Memory B cell (primary cell): Measurements from ENCODE around the gene DNASE2.

Source experiments
- ATAC-seq: fragments of 150-1000 bp; cut with Tn5 transposase; 2 replicates; pipeline ENCODE4 v1.10.0; 2021; ENCODE audit warnings: low read depth, mild to moderate bottlenecking, moderate library complexity
- DNase-seq, 2 donors: peaks; one replicate each; pipeline ENCODE4 v3.0.0; 2022; ENCODE audit warnings: low spot score in 2 of 2
- H3K27ac Mint-ChIP-seq: one replicate; pipeline ENCODE4 v1.8.0; 2022; ENCODE audit warnings: mild to moderate bottlenecking, moderate library complexity, mixed read lengths
- H3K27me3 Mint-ChIP-seq: one replicate; pipeline ENCODE4 v1.8.0; 2022; ENCODE audit warnings: mixed read lengths
- H3K36me3 Mint-ChIP-seq: one replicate; pipeline ENCODE4 v1.8.0; 2022; ENCODE audit warnings: mild to moderate bottlenecking, mixed read lengths
- H3K4me1 Mint-ChIP-seq: one replicate; pipeline ENCODE4 v1.8.0; 2022; ENCODE audit warnings: mixed read lengths
- H3K4me3 Mint-ChIP-seq: one replicate; pipeline ENCODE4 v1.8.0; 2022; ENCODE audit warnings: mild to moderate bottlenecking, moderate library complexity, mixed read lengths
- H3K9me3 Mint-ChIP-seq: one replicate; pipeline ENCODE4 v1.8.0; 2022; ENCODE audit warnings: mixed read lengths

The DNASE2 gene

DNA sequence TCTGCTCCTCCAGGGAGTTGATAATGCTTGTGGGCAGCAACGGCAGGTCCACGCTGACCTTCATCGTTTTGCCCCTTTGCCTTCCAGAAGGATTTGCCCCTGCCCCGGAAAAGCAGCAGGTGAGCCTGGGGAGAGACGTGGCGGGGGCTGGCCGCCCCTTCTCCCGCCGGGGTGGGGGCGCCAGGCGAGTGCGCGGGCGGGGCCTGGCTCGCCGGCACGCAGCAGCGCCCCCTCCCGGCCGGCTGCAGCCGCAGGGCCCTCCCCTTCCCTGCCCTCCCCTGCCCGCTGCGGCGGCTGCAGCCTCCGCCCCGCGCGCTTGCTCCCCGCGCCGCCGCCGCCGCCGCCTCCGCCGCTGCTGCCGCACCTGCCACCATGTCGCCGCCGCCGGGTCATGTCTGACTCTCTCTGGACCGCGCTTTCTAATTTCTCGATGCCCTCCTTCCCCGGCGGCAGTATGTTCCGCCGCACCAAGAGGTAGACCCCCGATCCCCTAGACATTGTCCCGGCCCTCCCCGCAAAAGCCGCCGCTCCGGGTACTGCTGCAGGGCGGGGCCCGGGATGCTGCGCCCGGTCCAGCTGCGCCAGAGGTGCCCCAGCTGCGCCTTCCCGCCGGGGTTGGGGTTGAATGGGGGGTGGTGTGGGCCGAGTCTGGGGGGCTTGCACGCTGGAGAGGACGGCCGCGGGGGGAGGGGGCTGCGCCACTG is 42.9 kb downstream of the DNASE2 start, which contains the start of gene MAST1:
Gene MAST1, plus strand, starts transcription at position 334 of the 704 bp plus-strand sequence. Its CDS starts 58 bp downstream, at position 392.
- peak in 1 of 2 donors; percentile 61 for DNase-seq
- ATAC-seq: peak; percentile 70
- H3K4me1 Mint-ChIP-seq: peaks cover 22% of the 10 kb centered on the region
- H3K27ac Mint-ChIP-seq: peak within 1 kb of the TSS; percentile 53
- peaks cover 45% of the 10 kb centered on the region for H3K27me3 Mint-ChIP-seq
- H3K4me3 Mint-ChIP-seq: peak within 1 kb of the TSS; percentile 61
- H3K36me3 Mint-ChIP-seq: peaks cover 3% of the 10 kb centered on the region
- H3K9me3 Mint-ChIP-seq: no peaks in the 10 kb centered on the region

DNA sequence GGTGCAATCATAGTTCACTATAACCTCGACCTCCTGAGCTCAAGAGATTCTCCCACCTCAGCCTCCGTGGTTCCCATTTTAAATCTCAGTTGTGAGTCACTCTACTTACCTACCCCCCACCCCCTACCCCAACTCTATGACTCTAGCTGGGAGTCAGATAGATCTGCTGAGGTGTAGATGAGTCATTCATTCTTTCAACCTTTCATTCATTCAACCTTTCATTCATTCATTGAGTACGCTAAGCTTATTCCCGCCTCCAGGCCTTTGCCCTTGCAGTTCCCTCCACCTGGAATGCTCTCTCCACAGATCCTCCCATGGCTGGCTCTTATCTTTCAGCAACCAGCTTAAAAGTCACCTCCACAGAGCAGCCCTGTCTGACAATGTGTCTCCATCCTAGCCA is 44.0 kb downstream of the DNASE2 start:
- DNase-seq (no peak), ATAC-seq (no peak)
- peaks cover 3% of the 10 kb centered on the region for H3K36me3 Mint-ChIP-seq
- no peak overlapping the region for H3K27ac Mint-ChIP-seq
- H3K27me3 Mint-ChIP-seq: peaks cover 45% of the 10 kb centered on the region
- H3K9me3 Mint-ChIP-seq: no peaks in the 10 kb centered on the region
- H3K4me3 Mint-ChIP-seq: no peak overlapping the region
- peaks cover 28% of the 10 kb centered on the region for H3K4me1 Mint-ChIP-seq

DNA sequence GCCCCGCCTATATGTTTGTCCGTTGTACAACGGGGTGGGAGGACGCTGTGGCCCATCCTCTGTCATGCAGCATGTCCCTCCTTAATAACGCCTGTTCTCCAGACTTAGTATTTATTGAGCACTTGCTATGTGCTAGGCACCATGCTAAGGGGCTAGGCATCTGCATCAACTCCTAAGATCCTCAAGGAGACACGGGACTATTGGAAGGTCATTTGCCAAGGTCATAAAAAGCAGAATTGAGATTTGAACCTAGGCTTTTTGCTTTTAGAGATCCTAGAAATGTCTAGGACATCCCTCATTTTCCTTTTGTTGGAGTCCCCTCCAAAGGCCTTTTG is 44.8 kb downstream of the DNASE2 start:
- H3K27me3 Mint-ChIP-seq: peaks cover 46% of the 10 kb centered on the region
- H3K27ac Mint-ChIP-seq: peak overlapping the region; percentile 72
- no peaks in the 10 kb centered on the region for H3K9me3 Mint-ChIP-seq
- peaks cover 31% of the 10 kb centered on the region for H3K4me1 Mint-ChIP-seq
- DNase-seq (no peak), ATAC-seq (no peak)
- peaks cover 3% of the 10 kb centered on the region for H3K36me3 Mint-ChIP-seq
- no peak overlapping the region for H3K4me3 Mint-ChIP-seq

DNA sequence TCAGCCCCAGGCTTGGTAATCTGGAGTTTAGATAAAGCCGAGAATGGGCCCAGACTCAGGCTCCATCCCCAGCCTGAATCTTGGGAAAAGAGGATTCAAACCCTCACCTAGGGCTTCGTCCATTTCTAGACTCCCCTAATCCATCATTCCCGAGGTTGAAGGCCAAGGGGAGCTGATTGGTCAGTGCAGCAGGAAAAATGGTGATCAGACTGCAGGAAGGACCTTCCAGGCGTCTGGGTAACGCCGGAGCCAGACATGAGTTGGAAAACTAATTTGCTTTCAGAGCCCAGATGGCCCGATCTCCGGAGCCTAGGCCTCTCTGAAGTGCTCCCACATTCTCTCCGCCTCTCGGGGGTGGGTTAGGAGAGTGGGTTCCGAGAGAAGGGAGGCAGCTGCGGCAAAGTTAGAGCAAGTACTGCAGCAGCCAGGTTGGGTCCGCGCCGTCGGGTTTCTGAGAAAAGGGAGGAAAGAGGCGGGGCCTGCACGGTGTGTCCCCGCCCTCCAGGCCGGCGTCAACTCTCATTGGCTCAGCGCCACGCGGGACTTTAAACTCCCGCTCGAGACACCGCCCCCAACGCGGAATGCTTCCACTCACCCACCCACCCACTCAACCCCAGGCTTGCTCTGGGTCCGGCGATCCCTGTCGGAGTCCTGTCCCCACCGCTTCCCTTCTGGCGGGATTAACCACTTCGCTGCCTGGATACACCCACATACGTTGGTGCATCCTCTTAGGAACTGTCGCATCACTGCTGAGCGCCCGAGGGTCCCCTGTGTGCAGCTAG is 46.1 kb downstream of the DNASE2 start:
- DNase-seq (no peak), ATAC-seq (no peak)
- H3K4me3 Mint-ChIP-seq: no peak overlapping the region
- H3K4me1 Mint-ChIP-seq: peaks cover 30% of the 10 kb centered on the region
- no peaks in the 10 kb centered on the region for H3K36me3 Mint-ChIP-seq
- peak overlapping the region; percentile 37 for H3K27ac Mint-ChIP-seq
- peaks cover 3% of the 10 kb centered on the region for H3K9me3 Mint-ChIP-seq
- peaks cover 45% of the 10 kb centered on the region for H3K27me3 Mint-ChIP-seq

DNA sequence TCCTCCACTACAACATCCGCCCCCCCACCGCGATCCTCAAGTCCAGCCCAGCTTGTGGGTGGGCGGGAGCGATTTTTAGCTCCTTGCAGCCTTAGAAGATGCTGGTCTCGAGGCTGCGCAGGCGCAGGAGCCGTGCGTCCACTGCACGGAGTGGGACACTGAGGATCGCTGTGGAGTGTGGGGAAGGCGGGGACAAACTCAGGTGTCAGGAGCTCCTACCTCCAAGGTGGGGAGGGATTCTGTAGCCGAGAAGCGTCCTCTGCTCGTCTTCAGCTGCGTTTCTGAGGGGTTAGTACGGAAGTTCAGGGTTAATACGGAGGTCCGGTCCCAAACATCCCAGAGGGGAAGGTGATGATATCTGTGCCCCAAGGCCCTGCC is 46.7 kb downstream of the DNASE2 start, which contains the start of gene RTBDN:
Gene RTBDN, minus strand, starts transcription at position 14 of the 378 bp plus-strand sequence. CDS start 4,600 bp downstream, outside the sequence.
- no peak for ATAC-seq
- peaks cover 48% of the 10 kb centered on the region for H3K27me3 Mint-ChIP-seq
- DNase-seq: no peak

DNA sequence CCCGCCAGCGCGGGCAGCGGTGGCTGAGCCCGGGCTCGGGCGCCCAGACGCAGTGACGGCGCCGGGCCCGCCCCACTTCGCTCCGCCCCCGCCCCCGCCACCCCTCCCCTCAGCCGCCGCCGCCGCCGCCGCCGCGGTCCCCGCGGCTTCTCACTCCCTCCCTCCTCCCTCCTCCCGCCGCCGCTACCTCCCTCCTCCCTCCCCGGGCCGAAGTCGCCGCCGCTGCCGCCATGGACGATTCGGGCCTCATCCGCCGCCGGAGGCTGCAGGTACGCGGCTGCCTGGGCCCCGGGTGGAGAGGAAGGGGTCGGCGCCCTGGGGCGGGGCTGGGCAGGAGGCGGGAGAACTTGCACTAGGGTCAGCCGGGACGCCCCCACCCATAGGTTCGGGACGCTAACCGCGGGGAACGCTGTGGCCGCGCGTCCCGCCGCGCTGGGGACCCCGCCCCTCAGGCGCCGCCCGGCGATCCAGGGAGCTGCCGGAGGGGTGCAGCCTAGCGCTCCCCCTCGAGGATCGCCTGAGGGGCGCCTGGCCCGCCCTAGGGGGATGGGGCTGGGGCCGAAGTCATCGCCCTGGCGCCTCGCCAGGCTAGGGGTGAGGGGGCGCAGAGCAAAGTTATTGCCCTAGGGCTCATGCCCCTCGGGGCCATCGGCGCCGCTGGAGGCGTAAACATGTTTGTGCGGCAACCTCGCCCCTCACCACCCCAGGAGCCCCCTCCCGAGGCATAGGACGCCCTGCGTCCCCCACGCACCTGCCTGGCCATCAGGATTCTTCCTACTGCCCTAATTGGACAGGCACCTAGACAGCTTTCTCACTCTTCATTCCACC is 47.3 kb downstream of the DNASE2 start:
- peak overlapping the region; percentile 37 for H3K27ac Mint-ChIP-seq

More for the DNA sequence above, 46.7 kb downstream of the DNASE2 start, which contains the start of gene RTBDN:
- Mint-ChIP-seq H3K27ac (peak within 1 kb of the TSS; percentile 37), H3K4me1 (peaks cover 28% of the 10 kb centered on the region), H3K9me3 (peaks cover 3% of the 10 kb centered on the region), H3K4me3 (peak within 1 kb of the TSS; percentile 69), H3K36me3 (no peaks in the 10 kb centered on the region)

DNA sequence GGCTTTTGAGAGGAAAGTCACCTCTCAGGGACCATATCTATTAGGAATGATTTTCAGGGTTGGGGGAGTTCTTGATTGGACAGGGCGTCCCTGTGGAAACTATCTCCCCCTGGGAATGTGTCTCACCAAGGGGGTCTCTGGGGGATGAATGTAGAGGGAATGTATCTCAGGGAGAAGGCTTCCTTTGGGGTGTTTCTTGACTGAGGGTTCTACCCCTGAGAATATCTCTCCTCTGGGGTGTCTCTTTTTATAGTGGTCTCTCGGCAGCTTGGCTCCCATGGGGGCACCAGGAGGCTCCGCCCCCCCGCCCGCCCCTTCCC is 47.9 kb downstream of the DNASE2 start:
- no peaks in the 10 kb centered on the region for H3K36me3 Mint-ChIP-seq
- H3K9me3 Mint-ChIP-seq: peaks cover 3% of the 10 kb centered on the region
- DNase-seq (no peak), ATAC-seq (no peak)
- peaks cover 20% of the 10 kb centered on the region for H3K4me1 Mint-ChIP-seq
- no peak overlapping the region for H3K27ac Mint-ChIP-seq
- H3K4me3 Mint-ChIP-seq: peak overlapping the region; percentile 57
- H3K27me3 Mint-ChIP-seq: peaks cover 46% of the 10 kb centered on the region

More for the DNA sequence above, 47.3 kb downstream of the DNASE2 start:
- H3K27me3 Mint-ChIP-seq: peaks cover 44% of the 10 kb centered on the region
- peaks cover 3% of the 10 kb centered on the region for H3K9me3 Mint-ChIP-seq
- H3K4me3 Mint-ChIP-seq: peak overlapping the region; percentile 69
- no peaks in the 10 kb centered on the region for H3K36me3 Mint-ChIP-seq
- peaks cover 22% of the 10 kb centered on the region for H3K4me1 Mint-ChIP-seq
- DNase-seq (no peak), ATAC-seq (peak; percentile 16)

DNA sequence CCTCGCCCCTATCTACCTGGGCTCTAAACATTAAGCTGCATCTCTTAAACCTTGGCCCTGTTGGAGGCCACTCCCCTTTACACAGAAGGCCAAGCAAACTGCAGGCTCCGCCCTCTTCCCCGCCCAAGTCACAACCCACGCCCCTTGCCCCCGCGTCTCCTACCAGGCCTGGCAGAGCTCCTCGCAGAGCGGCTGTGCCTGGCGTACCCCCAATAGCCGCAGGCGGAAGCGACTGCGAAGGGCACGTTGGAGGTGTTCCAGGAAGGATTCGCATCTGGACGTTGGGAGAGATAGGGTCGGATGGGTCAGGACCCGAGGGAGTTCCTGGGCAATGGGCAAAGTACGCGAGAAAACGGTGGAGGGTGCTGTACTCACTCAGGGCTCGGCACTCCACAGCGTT is 52.8 kb downstream of the DNASE2 start:
- Mint-ChIP-seq H3K27ac (no peak overlapping the region), H3K4me1 (peaks cover 24% of the 10 kb centered on the region), H3K4me3 (no peak overlapping the region), H3K27me3 (peaks cover 50% of the 10 kb centered on the region), H3K36me3 (no peaks in the 10 kb centered on the region), H3K9me3 (peaks cover 3% of the 10 kb centered on the region)
- ATAC-seq (no peak), DNase-seq (no peak)

DNA sequence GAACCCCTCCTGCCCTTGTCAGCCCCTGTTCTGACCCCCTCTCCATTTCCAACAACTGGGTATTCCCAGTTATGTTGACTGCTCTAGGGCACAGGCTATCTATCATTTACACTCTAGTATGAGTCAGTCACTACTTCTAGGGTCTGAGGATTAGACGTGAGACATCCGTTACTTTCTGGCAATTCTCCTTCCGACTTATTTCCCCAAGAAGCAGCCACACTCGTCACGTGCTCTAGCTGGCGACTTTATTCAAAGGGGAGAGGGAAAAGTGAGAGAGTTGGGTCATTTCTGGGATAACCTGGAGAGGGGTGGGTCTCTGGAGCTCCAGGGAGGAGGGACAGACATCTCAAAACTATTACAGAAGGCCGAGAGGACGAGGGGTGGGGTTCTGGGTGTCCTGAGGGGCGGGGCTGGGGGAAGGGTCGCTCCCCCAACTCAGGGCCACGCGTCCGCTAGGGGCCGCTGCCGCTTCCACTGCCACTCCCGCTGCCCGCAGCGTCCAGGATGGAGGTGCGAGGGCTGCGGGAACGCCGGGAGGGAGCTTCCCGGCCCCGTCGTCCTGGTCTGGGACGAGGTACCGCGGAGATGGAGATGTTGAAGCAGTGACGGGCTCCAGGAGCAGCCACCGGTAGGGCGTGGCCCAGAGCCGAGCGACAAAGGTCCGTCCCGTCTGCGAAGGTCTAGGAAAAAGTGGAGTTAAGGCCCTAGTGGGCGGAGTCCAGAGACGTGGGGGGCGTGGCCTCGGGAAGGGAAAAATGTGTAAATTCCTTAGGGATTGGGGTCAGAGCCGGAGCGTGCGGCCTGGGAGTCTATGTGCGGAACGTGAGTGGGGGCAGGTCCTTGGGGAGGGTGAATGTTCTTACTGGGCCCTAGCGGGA is 55.8 kb downstream of the DNASE2 start:
- peaks cover 32% of the 10 kb centered on the region for H3K27me3 Mint-ChIP-seq
- no peak overlapping the region for H3K27ac Mint-ChIP-seq
- ATAC-seq: no peak

More for the DNA sequence above, 55.8 kb downstream of the DNASE2 start:
- H3K9me3 Mint-ChIP-seq: peaks cover 3% of the 10 kb centered on the region
- peak overlapping the region; percentile 33 for H3K4me3 Mint-ChIP-seq
- no peak for DNase-seq
- H3K36me3 Mint-ChIP-seq: peaks cover 3% of the 10 kb centered on the region
- peaks cover 8% of the 10 kb centered on the region for H3K4me1 Mint-ChIP-seq
